ENCODE measurements around the gene GSK3B.
A peak's percentile ranks its signal among the peaks of the same experiment; 100 is the strongest.
"Not testable (repeated sequence)": the region's sequence is repeated elsewhere in the genome, so short reads cannot be mapped to it uniquely, and the experiment has no call there.

The GSK3B gene

DNA sequence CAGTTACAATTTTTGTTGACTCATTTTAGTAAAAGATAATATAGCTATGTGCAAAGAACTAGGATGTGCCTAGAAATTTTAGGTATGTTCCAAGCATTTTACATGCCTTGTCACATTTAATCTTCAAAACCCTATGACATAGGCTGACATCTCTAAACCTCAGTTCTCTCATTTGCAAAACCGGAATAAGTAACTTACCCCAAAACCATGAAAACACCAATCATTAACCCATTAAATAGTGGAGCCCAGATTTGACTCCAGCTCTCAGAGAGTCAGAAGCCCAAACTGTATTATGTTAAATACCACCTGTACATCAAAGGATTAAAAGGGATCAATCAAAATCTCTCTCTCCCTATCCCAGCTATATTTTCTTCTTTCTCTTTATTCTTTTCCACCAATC lies 36.6 kb downstream of the GSK3B start:
- no peak for FAIRE-seq
- no peak for DNase-seq (ENCODE audit: low spot score)

DNA sequence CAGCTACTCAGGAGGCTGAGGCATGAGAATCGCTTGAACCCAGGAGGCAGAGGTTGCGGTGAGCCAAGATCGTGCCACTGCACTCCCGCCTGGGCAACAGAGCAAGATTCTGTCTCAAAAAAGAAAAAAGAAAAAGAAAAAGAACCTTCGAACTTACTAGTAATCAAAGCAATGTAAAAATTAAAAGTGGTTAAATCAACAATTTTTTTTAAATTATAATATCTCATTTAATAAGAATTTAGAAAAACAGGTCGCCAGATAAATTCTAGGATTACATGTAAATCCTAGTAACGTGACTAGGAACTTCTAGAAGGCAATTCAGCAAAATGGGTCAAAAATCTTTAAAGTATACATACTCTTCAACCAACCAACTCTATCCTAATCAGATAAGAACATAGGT lies 37.2 kb downstream of the GSK3B start:
- FAIRE-seq (no peak), DNase-seq (ENCODE audit: low spot score) (no peak)

DNA sequence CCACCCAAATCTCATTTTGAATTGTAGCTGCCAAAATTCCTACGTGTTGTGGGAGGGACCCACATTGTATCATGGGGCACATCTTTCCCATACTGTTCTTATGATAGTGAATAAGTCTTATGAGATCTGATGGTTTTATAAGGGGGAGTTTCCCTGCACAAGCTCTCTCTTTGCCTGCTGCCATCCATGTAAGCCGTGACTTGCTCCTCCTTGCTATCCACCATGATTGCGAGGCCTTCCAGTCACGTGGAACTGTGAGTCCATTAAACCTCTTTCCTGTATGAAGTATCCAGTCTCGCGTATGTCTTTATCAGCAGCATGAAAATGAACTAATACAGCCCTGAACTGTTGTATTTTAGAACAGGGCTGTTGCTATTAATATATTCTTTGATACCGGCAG lies 40.6 kb downstream of the GSK3B start:
- FAIRE-seq; DNase-seq (ENCODE audit: low spot score): not testable (repeated sequence)

DNA sequence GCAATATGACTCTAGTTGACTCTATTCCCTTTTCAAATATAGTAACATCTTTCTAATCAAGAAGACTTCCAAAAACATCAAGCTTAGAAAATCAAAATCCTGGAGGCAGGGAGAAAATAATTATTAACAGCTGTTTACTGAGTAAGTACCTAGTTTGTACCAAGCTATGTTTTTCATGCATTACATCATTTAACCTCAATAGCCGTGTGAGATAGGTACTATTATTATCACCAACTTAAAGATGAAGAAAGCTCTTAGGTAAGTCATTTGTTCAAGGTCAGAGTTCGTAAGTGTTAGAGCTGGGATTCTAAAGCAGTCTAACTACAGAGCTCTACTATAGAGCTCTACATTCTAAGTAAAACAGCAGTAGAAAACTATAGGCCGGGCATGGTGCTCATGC lies 41.6 kb downstream of the GSK3B start:
- DNase-seq (ENCODE audit: low spot score) (no peak), FAIRE-seq (peak; percentile 27)

DNA sequence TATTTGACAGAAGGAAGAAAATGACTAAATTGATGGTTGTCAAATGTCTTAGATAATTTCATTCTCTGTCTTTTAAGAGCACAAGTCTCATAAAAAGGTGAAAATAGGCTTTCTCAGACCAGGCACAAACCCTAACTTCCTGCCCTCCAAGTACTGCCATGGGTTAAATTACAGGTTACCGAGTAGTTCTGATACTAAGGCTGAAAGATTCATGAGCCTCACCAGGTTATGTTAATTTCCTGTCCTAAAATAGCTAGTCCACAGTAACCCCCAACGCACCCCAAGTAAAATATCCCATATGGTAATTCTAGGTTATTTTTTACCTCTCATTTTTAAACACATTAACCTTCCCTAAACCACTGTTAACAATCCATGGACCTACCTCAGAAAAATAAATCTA lies 42.0 kb downstream of the GSK3B start:
- DNase-seq (ENCODE audit: low spot score) (no peak), FAIRE-seq (no peak)

DNA sequence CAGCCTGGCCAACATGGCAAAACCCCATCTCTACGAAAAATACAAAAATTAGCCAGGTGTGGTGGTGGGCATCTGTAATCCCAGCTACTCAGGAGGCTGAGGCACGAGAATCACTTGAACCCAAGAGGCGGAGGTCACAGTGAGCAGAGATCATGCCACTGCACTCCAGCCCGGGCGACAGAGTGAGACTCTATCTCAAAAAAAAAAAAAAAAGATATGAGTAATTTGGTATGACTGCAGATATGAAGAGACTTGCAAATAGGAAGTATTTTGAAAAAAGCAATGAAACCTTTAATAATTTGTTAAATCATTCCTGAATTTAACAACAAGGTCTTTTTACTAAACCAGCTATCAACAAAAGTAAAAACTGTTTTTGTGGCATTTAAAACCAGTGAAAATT lies 42.7 kb downstream of the GSK3B start:
- not testable (repeated sequence) for DNase-seq (ENCODE audit: low spot score); FAIRE-seq

DNA sequence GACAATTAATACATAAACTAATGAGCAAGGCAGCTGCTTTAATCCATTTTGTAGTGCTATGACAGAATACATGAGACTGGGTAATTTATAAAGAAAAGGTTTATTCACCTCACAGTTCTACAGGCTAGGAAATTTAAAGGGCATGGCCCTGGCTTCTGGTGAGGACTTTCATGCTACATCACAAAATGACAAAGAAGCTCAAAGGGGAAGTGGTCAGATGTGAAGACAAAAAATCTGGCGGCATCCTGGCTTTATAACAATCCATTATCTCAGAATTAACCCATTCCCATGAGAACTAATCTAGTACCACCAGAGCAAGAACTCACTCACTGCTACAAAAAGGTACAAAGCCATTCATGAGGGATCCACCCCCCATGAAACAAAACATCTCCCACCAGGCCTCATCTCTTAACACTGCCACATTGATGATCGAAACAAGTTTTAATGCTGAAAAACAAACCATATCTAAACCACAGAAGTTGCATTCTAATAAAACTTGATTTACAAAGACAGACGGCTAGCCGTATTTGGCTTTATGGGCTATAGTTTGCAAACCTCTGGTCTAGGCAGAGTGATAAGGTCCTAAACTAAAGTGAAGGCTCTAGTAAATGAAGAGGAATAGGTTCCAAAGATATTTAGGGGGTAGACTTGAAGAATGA lies 44.2 kb downstream of the GSK3B start:
- no peak for FAIRE-seq

DNA sequence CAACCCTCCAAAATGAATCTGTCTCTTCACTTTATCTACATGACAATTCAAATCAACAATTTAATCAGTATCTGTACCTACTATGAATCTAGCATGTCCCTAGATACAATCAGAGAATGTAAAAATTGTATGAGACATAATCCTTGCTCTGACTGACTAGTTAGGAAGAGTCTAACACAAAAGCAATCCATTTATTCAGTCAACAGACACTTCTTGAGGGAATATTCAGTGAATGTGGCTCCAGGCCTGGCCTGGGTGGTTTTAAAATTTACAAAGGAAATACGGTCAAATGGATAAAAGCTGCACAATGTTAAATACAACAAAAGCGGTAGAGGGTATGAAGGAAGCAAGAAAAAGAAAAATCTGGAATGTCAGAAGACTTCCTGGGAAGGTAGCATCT lies 45.2 kb downstream of the GSK3B start:
- DNase-seq (ENCODE audit: low spot score) (no peak), FAIRE-seq (no peak)

More for the DNA sequence above, 44.2 kb downstream of the GSK3B start:
- DNase-seq (ENCODE audit: low spot score) = no peak

DNA sequence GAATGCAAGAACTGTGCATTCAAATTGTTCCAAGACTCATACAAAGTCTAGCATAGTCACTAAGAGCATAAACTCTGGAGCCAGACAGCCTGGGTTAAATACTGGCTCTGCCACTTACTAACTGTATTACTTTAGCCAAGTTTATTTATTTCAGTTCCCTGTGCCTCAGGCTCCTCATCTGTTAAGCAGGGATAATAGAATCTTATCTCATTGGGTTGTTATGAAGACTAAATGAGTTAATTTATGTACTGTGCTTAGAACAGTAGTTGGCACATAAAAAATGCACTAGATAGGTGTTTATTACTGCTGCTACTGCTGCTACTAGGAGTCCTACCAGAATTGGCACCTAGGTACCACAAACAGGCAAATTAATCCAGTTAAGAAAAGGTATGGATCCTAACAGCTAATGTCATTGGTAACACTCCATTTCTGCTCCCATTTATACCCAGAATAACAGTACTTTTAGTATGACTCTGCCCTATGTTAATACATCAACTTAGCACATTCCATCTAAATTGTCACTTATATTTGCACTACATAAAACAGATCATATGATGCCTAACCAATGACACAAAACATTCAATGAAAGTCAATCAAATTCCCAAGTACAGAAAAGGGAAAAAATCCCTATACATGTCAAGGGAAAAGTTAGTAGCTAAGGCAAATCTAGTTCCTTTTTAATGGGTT lies 45.7 kb downstream of the GSK3B start:
- DNase-seq (ENCODE audit: low spot score) = no peak
- FAIRE-seq = no peak

DNA sequence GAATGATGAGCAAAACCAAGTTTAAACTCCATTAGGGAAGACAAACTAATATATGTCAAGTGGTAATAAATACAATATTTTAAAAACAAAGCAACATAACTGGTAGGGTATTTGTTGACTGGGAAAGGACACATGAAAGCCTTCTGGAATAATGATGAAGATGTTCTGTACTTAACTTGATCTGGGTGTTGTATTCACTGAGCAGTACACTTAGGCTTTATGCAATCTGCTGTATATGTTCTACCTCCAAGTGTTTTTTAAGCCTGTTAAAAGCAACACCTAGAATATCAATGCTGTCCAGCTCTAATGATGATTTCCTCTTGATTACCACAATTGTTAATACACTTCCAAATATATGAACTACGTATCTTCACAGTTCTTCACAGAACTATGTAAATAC lies 46.6 kb downstream of the GSK3B start:
- DNase-seq (ENCODE audit: low spot score) (no peak), FAIRE-seq (no peak)

DNA sequence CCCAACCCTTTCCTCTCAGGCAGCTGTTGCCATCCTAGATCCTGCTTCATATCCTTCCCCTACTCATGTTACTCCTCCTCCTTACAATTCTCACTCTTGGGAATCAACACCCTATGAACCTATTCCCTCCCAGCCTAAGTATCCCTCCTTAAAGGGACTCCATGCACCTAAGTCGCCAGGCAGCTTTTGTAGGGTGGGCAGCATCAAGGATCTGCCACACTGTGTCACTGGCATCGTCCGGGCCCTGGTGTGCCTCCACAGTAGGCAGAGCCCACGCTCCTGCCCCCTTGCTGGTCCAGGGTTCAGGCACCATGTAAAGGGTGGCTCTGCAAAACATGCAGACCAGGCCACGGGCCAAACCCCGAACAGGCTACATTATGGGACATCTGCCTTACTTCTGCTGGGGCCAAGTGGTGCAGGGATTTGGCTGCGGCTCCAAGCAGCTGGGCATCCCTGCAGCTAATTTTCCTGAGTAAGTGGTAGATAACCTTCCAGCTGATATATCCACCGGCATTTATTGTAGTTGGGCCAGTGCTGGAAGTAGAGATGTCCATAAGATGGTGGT lies 53.4 kb downstream of the GSK3B start:
- FAIRE-seq (no peak), DNase-seq (ENCODE audit: low spot score) (no peak)

DNA sequence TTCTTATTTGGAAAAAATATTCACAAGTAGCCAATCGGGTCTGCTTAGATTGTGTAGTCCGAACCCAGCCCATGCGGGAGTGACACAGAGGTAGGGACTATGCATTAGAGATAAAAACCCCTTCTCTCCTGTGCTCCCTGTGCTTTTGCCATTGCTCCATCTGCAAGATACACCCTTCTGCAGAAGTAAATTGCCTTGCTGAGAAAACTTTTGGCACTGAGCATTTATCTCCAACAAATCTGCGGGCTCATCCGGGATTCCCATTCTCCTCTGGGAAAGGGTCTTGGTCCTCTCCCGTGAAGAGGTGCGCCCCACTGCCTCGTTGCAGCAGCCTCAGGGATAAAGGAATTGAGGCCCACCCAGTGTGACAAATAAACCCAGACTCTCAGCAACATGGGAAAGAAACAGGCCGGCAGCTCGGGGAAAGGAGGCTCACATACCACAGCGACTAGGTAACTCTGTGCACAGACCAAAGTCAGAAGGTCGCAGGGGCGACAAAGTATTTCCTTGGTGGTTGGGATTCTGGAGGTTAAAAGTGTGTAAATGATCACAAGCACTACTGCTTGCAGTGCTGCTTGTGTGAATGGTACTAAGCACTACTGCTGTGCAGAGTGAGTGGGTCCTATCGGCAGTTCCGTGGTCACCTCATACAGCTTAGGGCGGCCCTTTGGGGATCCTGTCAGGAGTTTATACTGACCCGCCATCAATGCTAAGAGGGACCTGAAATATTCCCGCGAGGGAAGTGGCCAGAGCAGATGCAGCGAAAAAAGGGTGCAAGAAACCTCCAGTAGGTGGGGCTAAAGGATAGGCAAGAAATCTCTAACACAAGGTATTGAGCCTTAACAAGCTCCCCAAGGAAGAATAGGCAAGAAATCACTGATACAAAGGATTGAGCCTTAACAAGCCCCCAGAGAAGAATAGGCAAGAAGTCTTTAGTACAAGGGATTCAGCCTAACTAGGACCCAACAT lies 54.3 kb downstream of the GSK3B start:
- no peak for DNase-seq (ENCODE audit: low spot score)

DNA sequence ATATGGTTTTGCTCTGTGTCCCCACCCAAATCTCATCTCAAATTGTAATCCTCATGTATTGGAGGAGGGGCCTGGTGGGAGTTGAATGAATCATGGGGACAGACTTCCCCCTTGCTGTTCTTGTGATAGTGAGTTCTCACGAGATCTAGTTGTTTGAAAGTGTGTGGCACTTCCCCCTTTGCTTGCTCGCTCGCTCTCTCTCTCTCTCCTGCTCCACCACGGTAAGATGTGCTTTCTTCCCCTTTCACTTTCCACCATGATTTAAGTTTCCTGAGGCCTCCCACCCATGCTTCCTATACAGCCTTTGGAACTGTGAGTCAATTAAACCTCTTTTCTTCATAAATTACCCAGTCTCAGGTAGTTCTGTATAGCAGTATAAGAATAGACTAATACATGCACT lies 60.7 kb downstream of the GSK3B start:
- FAIRE-seq (no peak), DNase-seq (ENCODE audit: low spot score) (no peak)

More for the DNA sequence above, 54.3 kb downstream of the GSK3B start:
- FAIRE-seq = no peak

DNA sequence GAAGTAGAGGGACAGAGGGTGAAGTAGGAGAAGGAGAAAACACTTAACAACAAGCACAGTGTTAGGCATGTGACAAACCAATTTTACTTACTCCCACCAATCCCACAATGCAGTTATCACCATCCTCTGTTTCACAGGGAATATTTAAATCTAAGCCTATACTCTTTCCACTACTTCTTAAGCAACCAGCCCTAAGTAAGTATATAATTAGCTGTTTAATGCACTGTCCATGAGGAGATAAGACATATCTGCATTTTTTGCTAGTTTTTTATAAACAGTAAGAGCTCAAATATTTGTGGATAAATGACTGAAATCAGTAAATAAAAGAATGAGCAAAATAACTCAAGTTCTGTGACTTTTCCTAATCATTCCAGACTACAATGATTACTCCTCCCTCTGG lies 62.7 kb downstream of the GSK3B start:
- FAIRE-seq (no peak), DNase-seq (ENCODE audit: low spot score) (no peak)

DNA sequence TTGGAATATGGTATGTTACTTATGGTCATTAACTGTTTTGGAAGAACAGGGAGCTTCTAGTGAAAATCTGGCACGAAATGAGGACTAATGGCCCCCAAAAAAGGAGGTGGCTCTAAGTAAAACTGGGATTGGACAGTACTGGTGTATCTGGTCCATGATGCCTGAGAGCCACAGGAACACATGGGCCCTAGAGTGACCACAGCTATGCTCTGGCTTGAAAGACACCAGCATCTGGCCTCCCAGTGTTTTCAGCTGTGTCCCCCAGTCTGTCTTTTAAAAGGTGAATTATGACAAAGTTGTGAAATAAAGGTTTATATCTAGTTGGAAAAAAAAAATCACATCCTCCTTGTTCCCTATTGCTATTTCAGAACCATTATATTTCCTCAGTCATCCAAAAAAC lies 64.5 kb downstream of the GSK3B start:
- DNase-seq (ENCODE audit: low spot score) (no peak), FAIRE-seq (no peak)

DNA sequence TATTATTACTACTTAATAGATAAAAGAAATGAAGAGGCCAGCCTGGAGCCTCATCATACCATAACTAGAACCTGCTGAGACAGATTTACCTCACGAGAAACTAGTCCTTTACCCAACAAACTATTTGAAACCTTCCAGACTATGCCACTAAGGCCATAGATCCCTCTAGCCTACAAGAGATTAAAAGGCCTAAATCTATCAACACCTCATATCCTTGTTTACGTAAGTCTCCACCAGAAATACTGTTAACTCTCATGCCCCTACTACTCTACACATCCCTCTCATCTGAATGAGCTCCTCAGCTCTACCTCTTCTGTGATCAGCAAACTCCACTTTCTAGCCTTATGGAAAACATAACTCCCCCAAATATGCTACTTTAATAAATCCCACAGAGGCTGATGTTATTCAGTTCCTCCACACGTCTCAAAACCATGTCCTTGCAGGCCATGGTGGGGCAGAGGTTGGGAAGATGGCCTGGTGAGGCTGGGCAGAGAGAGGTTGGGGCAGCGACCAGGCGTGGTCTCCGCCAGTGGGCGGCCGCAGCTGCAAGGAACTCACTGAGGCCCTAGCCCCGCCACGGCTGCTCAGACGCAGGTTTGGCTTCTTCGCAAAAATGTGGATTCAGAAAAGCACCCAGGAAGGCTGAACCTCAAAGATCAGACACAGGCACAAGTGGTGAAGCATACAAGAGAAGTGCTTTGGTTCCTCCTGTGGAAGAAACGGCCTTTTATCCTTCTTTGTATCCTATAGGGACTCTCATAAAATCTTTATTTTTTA lies 65.8 kb downstream of the GSK3B start:
- DNase-seq (ENCODE audit: low spot score) (no peak), FAIRE-seq (no peak)

DNA sequence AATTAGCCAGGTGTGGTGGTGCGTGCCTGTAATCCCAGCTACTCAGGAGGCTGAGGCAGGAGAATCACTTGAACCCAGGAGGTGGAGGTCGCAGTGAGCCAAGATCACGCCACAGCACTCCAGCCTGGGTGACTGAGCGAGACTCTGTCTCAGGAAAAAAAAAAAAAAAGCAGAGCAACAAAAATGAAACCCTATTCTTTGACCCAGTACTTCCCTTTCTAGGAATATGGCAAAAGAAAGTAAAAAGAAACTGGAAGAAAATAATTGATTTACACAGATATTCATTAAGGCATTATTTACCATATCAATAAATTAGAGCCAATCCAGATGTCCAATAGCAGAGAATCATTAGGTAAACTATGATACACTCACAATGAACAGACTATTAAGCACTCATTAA lies 67.0 kb downstream of the GSK3B start:
- FAIRE-seq (no peak), DNase-seq (ENCODE audit: low spot score) (no peak)

DNA sequence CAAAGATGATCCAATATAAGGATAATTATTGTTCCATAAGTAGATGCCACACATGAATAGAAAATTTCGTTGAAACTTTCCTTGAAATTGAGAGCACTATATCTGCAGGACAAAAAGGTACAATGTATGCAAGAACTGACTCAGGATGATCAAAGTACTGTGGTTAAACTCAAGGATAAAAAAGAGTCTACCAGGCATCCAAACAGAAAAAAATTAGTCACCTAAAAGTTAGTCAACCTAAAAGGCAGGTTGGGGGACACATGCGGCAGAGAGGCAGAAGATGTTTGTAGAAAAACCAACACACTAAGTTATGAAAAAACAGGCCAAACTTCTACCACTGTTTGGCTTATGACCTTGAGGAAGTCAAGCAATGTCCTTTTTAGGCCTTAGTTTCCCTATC lies 68.7 kb downstream of the GSK3B start:
- FAIRE-seq (peak; percentile 86), DNase-seq (ENCODE audit: low spot score) (peak; percentile 55)

DNA sequence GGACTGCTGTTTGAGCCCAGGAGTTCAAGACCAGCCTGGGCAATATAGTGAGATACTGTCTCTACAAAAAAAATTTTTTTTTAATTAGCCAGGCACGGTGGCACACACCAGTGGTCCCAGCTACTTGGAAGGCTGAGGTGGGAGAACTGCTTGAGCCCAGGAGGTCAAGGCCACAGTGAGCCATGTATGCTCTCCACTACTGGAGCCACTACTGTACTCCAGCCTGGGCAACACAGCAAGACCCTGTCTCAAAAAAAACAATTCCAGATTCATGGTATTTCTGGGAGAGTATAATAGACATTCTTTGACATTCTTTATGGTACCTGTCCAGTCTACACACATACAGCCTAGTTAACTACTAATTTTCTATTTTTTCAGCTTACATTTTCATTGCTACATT lies 70.1 kb downstream of the GSK3B start:
- FAIRE-seq = no peak
- DNase-seq (ENCODE audit: low spot score) = no peak

DNA sequence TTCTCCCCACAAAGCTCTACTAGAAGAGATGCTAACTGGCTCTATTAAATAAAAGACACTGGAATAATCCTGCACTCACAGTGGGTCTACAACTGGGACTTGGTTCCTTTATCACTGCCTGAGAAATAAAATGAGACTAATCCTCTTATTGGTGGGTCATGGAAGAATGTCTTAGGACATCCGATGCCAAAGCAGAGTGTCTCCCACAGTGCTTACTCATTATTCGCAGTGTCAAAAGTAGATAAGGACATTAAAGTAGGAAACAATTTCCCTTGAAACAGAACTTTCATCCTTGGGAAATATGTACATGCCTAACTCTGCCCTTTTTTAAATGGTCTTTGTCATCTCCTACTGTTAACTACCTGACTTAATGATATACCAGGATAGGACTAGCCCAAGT lies 71.5 kb downstream of the GSK3B start:
- FAIRE-seq = no peak
- no peak for DNase-seq (ENCODE audit: low spot score)

DNA sequence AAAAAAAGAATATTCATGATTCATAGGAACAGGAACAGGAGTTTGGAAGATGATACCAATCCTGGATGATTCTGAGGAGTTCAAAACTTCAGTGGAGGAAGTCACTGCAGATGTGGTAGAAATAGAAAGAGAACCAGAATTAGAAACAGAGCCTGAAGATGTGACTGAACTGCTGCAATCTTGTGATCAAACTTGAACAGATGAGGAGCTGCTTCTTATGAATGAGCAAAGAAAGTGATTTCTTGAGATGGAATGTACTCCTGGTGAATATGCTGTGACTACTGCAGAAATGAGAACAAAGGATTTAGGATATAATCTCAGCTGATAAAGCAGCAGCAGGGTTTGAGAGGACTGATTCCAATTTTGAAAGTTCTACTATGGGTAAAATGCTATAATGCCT lies 72.7 kb downstream of the GSK3B start:
- DNase-seq (ENCODE audit: low spot score) (no peak), FAIRE-seq (no peak)
